Stomach (tissue), 9 donors: ENCODE results near the gene ARHGEF2. TPM values are rescaled to one million over a fixed set of nuclear protein-coding genes. Genes with fewer than 3 reads are reported as not detected.

Experiments used
- DNase-seq, 2 donors: peaks; one replicate each; pipeline versions ENCODE4 v3.0.0 to v3.0.0-alpha.2; 2013 to 2019
- H3K27ac ChIP-seq, 5 donors: fragments of 200-600 bp in 4 of 5; sonication (generic) in 4 of 5; one replicate each; pipeline ENCODE4 v1.5.1; 2013 to 2019; ENCODE audit warnings: mild to moderate bottlenecking in 1 of 5, moderate library complexity in 1 of 5
- H3K27me3 ChIP-seq, 3 donors: fragments of 200-600 bp; sonication (generic); one replicate each; pipeline ENCODE4 v1.5.1; 2017 to 2019; ENCODE audit warnings: mixed run types in 1 of 3
- H3K36me3 ChIP-seq, 4 donors: fragments of 200-600 bp; sonication (generic); 1 replicate in 3 of 4; 2 replicates in 1 of 4; pipeline ENCODE4 v1.5.1; 2016 to 2019
- H3K4me1 ChIP-seq, 4 donors: fragments of 200-600 bp; sonication (generic); one replicate each; pipeline ENCODE4 v1.5.1; 2016 to 2019
- H3K4me3 ChIP-seq, 4 donors: fragments of 200-600 bp; sonication (generic) in 3 of 4; one replicate each; pipeline ENCODE4 v1.5.1; 2016 to 2019; ENCODE audit warnings: mild to moderate bottlenecking in 1 of 4
- H3K9me3 ChIP-seq, 4 donors: fragments of 200-600 bp; sonication (generic); one replicate each; pipeline ENCODE4 v1.5.1; 2016 to 2019
- CTCF ChIP-seq, 7 experiments: fragments of 450-650 bp in 4 of 7; fragments of 200-600 bp in 3 of 7; sonication (generic) in 3 of 7; IDR thresholded peaks; one replicate each; pipeline ENCODE4 v1.5.1; 2016 to 2019; ENCODE audit warnings: antibody characterized with exemption in 7 of 7, control low read depth in 2 of 7, mild to moderate bottlenecking in 1 of 7
- EP300 ChIP-seq: sonication (generic); formaldehyde crosslinking; IDR thresholded peaks from one replicate; pipeline ENCODE4 v1.6.1; 2017; ENCODE audit warnings: antibody characterized with exemption
- POLR2A ChIP-seq, 4 donors: fragments of 450-650 bp; IDR thresholded peaks; one replicate each; pipeline ENCODE4 v1.6.1; 2016; ENCODE audit warnings: antibody characterized with exemption in 4 of 4, control low read depth in 2 of 4, mild to moderate bottlenecking in 1 of 4, moderate library complexity in 1 of 4
- POLR2AphosphoS5 ChIP-seq, 3 donors: sonication (generic); formaldehyde crosslinking; IDR thresholded peaks; one replicate each; pipeline ENCODE4 v1.6.1; 2016; ENCODE audit warnings: antibody characterized with exemption in 3 of 3
- WGBS, 5 donors: extraction: QIAGEN DNeasy Blood & Tissue Kit in 3 of 5; methylation state at CpG; one replicate each; pipeline versions ENCODE4 v1.1.5 to v1.1.7; 2013 to 2018; 5-methylcytosine and 5-hydroxymethylcytosine counted together
- intact Hi-C: fragments of 100-400 bp; cut with DNase I; formaldehyde crosslinking; loops from one replicate; pipeline ENCODE4 v1.15.1; 2023; ENCODE audit warnings: low total_unique reads
- polyA plus RNA-seq, 3 donors: library from polyadenylated mRNA; stranded (reverse); fragments of 200-250 nt; gene quantifications; one replicate each; pipeline ENCODE4 v1.2.3, GENCODE V29; 2013
- total RNA-seq, 5 donors: library from RNA; depleted of rRNA; stranded (reverse); fragments of >200 nt; gene quantifications; one replicate each; pipeline versions ENCODE4 v1.1.0 to v1.2.3, GENCODE V29; 2014 to 2016
- donor health status: healthy with polysubstance abuse.
- donor health status: Bipolar disorder and iron deficiency.
- donor health status: healthy.

ARHGEF2 gene
- total and polyA plus RNA-seq, 8 donors = 20.4 to 376 (median 66.5) TPM

- Histone ChIP-seq H3K4me3 (peak overlapping the region; percentile 68 to 90 (median 72)), H3K27ac (peak overlapping the region; percentile 88 to 98 (median 93)), H3K9me3 (no peaks in the 10 kb centered on the region), H3K4me1 (peaks cover 82 to 92% (median 89%) of the 10 kb centered on the region in 4 donors), H3K36me3 (peaks cover 0 to 16% (median 2%) of the 10 kb centered on the region in 4 donors), H3K27me3 (no peaks in the 10 kb centered on the region)
- TF ChIP-seq POLR2AphosphoS5 (IDR thresholded peaks at IDR 0.05) (no peak), EP300 (no peak), CTCF (IDR thresholded peaks at IDR 0.05) (no peak), POLR2A (IDR thresholded peaks at IDR 0.05) (no peak)
- WGBS, 5 donors = 16 to 35% (median 30%) methylated on average over 4 of the region's 4 CpGs
- DNase-seq = no peak
- intact Hi-C loops = no loop called here
These were observed 2.8 kb downstream of the ARHGEF2 start for GRCh38 chr1:155975375-155976061.

- TF ChIP-seq EP300 (no peak), POLR2AphosphoS5 (IDR thresholded peaks at IDR 0.05) (no peak), CTCF (IDR thresholded peaks at IDR 0.05) (no peak), POLR2A (IDR thresholded peaks at IDR 0.05) (no peak)
- intact Hi-C loops = no loop called here
- H3K36me3 ChIP-seq = peaks cover 0 to 26% (median 8%) of the 10 kb centered on the region in 4 donors
- H3K9me3 ChIP-seq = no peaks in the 10 kb centered on the region
- H3K4me1 ChIP-seq = peaks cover 81 to 92% (median 89%) of the 10 kb centered on the region in 4 donors
- DNase-seq = no peak
- H3K27ac ChIP-seq = peak overlapping the region; percentile 35 to 98 (median 93)
- H3K27me3 ChIP-seq = no peaks in the 10 kb centered on the region
- WGBS, 5 donors = 29 to 41% (median 35%) methylated on average over 12 to 13 of the region's 13 CpGs
- H3K4me3 ChIP-seq = peak overlapping the region; percentile 68 to 90 (median 72)
These were observed 3.9 kb downstream of the ARHGEF2 start for GRCh38 chr1:155974208-155975115.

DNA sequence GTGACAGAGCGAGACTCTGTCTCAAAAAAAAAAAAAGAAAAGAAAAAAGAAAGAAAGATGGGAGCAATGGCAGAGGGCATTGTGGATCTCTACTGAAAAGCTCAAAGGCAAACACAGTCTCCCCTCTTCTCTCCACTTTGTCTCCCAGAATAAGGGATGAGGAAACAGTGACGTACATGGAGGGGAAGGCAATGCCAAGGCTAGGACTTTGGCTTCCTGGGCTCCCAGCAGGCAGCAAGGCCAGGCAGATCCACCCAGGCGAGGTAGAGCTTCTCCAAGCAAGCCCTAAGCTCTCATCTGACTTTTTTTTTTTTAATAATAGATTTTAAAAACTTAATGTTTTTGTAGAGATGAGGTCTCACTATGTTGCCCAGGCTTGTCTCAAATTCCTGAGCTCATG, 4.6 kb downstream of the ARHGEF2 start:
- TF ChIP-seq CTCF (IDR thresholded peaks at IDR 0.05) (no peak), EP300 (no peak), POLR2AphosphoS5 (IDR thresholded peaks at IDR 0.05) (no peak), POLR2A (IDR thresholded peaks at IDR 0.05) (no peak)
- DNase-seq = no peak
- Histone ChIP-seq H3K36me3 (peaks cover 6 to 34% (median 16%) of the 10 kb centered on the region in 4 donors), H3K27me3 (no peaks in the 10 kb centered on the region), H3K4me1 (peaks cover 81 to 92% (median 89%) of the 10 kb centered on the region in 4 donors), H3K9me3 (no peaks in the 10 kb centered on the region), H3K27ac (peak overlapping the region in 4 of 5 donors; percentile 91 to 98 (median 94)), H3K4me3 (no peak overlapping the region)
- WGBS, 5 donors = 75 to 96% (median 78%) methylated on average over 3 of the region's 3 CpGs
- intact Hi-C loops = no loop called here
